Stomach smooth muscle (tissue), 2 donors: ENCODE results near the gene MPPED2.

Experiments
- H3K27ac ChIP-seq: one replicate; pipeline ENCODE4 v1.7.0; 2013; ENCODE audit warnings: mild to moderate bottlenecking, low read length, inconsistent platforms
- H3K27me3 ChIP-seq, 2 donors: one replicate each; pipeline ENCODE4 v1.7.0; 2013; ENCODE audit warnings: low read length in 2 of 2; ENCODE audit not compliant: insufficient read depth in 2 of 2, control insufficient read depth in 1 of 2
- H3K36me3 ChIP-seq, 2 donors: one replicate each; pipeline ENCODE4 v1.7.0; 2013; ENCODE audit warnings: low read length in 2 of 2; ENCODE audit not compliant: control insufficient read depth in 2 of 2, insufficient read depth in 2 of 2
- H3K4me1 ChIP-seq: one replicate; pipeline ENCODE4 v1.7.0; 2013; ENCODE audit warnings: low read length; ENCODE audit not compliant: control insufficient read depth, insufficient read depth
- H3K4me3 ChIP-seq, 2 donors: one replicate each; pipeline ENCODE4 v1.7.0; 2013; ENCODE audit warnings: low read length in 2 of 2
- H3K9ac ChIP-seq, 2 donors: one replicate each; pipeline ENCODE4 v1.7.0; 2013; ENCODE audit warnings: low read length in 2 of 2, mild to moderate bottlenecking in 1 of 2
- H3K9me3 ChIP-seq, 2 donors: one replicate each; pipeline ENCODE4 v1.7.0; 2013; ENCODE audit warnings: low read length in 2 of 2; ENCODE audit not compliant: control insufficient read depth in 2 of 2
- donor health status: healthy.
- donor health status: Pancreatic carcinoma.

The MPPED2 gene

GRCh38 chr11:30586251-30587144 is at the start of gene MPPED2:
MPPED2 (minus strand) TSS chr11:30586353; CDS start chr11:30580373, 5,980 bp downstream.
- peaks cover 0 to 3% of the 10 kb centered on the region in 2 donors for H3K27me3 ChIP-seq
- H3K4me1 ChIP-seq = peaks cover 17% of the 10 kb centered on the region
- no peaks in the 10 kb centered on the region for H3K36me3 ChIP-seq
- peak within 1 kb of the TSS; percentile 77 for H3K27ac ChIP-seq
- peak within 1 kb of the TSS; percentile 59 to 73 for H3K9ac ChIP-seq
- H3K4me3 ChIP-seq = peak within 1 kb of the TSS; percentile 79 to 80
- H3K9me3 ChIP-seq = no peaks in the 10 kb centered on the region

- Histone ChIP-seq H3K9ac (no peak overlapping the region), H3K9me3 (no peaks in the 10 kb centered on the region)
These were observed 49.3 kb upstream of the MPPED2 start for GRCh38 chr11:30635401-30635989.

GRCh38 chr11:30631148-30631547 is 45.0 kb upstream of the MPPED2 start:
- Histone ChIP-seq H3K27me3 (no peaks in the 10 kb centered on the region), H3K36me3 (no peaks in the 10 kb centered on the region)

More at GRCh38 chr11:30635401-30635989, 49.3 kb upstream of the MPPED2 start:
- H3K27me3 ChIP-seq = no peaks in the 10 kb centered on the region
- no peaks in the 10 kb centered on the region for H3K36me3 ChIP-seq
- H3K4me1 ChIP-seq = no peaks in the 10 kb centered on the region
- no peak overlapping the region for H3K27ac ChIP-seq
- H3K4me3 ChIP-seq = no peak overlapping the region

GRCh38 chr11:30619767-30620166 is 33.6 kb upstream of the MPPED2 start:
- Histone ChIP-seq H3K9ac (no peak overlapping the region), H3K9me3 (no peaks in the 10 kb centered on the region), H3K4me3 (no peak overlapping the region), H3K4me1 (no peaks in the 10 kb centered on the region), H3K36me3 (no peaks in the 10 kb centered on the region), H3K27me3 (no peaks in the 10 kb centered on the region), H3K27ac (no peak overlapping the region)

More at GRCh38 chr11:30631148-30631547, 45.0 kb upstream of the MPPED2 start:
- H3K4me1 ChIP-seq = no peaks in the 10 kb centered on the region
- H3K4me3 ChIP-seq = no peak overlapping the region
- no peak overlapping the region for H3K9ac ChIP-seq
- H3K27ac ChIP-seq = no peak overlapping the region
- no peaks in the 10 kb centered on the region for H3K9me3 ChIP-seq

GRCh38 chr11:30617762-30618161 is 31.6 kb upstream of the MPPED2 start:
- H3K36me3 ChIP-seq = no peaks in the 10 kb centered on the region
- H3K4me3 ChIP-seq = no peak overlapping the region
- H3K9ac ChIP-seq = no peak overlapping the region
- H3K27me3 ChIP-seq = no peaks in the 10 kb centered on the region
- H3K9me3 ChIP-seq = no peaks in the 10 kb centered on the region
- H3K4me1 ChIP-seq = no peaks in the 10 kb centered on the region
- H3K27ac ChIP-seq = no peak overlapping the region

GRCh38 chr11:30610628-30611027 is 24.5 kb upstream of the MPPED2 start:
- H3K4me1 ChIP-seq = no peaks in the 10 kb centered on the region
- H3K9ac ChIP-seq = no peak overlapping the region
- H3K27ac ChIP-seq = no peak overlapping the region
- H3K36me3 ChIP-seq = no peaks in the 10 kb centered on the region
- H3K27me3 ChIP-seq = no peaks in the 10 kb centered on the region
- H3K4me3 ChIP-seq = no peak overlapping the region
- no peaks in the 10 kb centered on the region for H3K9me3 ChIP-seq

- Histone ChIP-seq H3K27me3 (no peaks in the 10 kb centered on the region), H3K4me3 (no peak overlapping the region), H3K36me3 (no peaks in the 10 kb centered on the region), H3K9me3 (no peaks in the 10 kb centered on the region), H3K9ac (no peak overlapping the region), H3K4me1 (no peaks in the 10 kb centered on the region), H3K27ac (no peak overlapping the region)
These were observed 22.4 kb upstream of the MPPED2 start for GRCh38 chr11:30608534-30608933.

- Histone ChIP-seq H3K27ac (no peak overlapping the region), H3K36me3 (no peaks in the 10 kb centered on the region), H3K9ac (no peak overlapping the region), H3K4me1 (no peaks in the 10 kb centered on the region), H3K27me3 (no peaks in the 10 kb centered on the region), H3K4me3 (no peak overlapping the region), H3K9me3 (no peaks in the 10 kb centered on the region)
These were observed 19.0 kb upstream of the MPPED2 start for GRCh38 chr11:30605036-30605605.

- Histone ChIP-seq H3K4me1 (no peaks in the 10 kb centered on the region), H3K27ac (no peak overlapping the region), H3K9me3 (no peaks in the 10 kb centered on the region), H3K4me3 (no peak overlapping the region), H3K27me3 (no peaks in the 10 kb centered on the region), H3K36me3 (no peaks in the 10 kb centered on the region), H3K9ac (no peak overlapping the region)
These were observed 17.2 kb upstream of the MPPED2 start for GRCh38 chr11:30603357-30603756.

- Histone ChIP-seq H3K4me3 (no peak overlapping the region), H3K36me3 (no peaks in the 10 kb centered on the region), H3K9me3 (no peaks in the 10 kb centered on the region), H3K27ac (no peak overlapping the region), H3K4me1 (no peaks in the 10 kb centered on the region), H3K27me3 (no peaks in the 10 kb centered on the region), H3K9ac (no peak overlapping the region)
These were observed 10.7 kb upstream of the MPPED2 start for GRCh38 chr11:30596832-30597231.
